ENCODE data around the gene KLHL10.
"Not testable (repeated sequence)": the region's sequence is repeated elsewhere in the genome, so short reads cannot be mapped to it uniquely, and the experiment has no call there.

The KLHL10 gene

GRCh38 chr17:41813699-41814124 lies 23.9 kb upstream of the KLHL10 start:
- no peak for DNase-seq

GRCh38 chr17:41814195-41814594 lies 23.4 kb upstream of the KLHL10 start:
- no peak for DNase-seq

GRCh38 chr17:41816637-41817320 lies 20.8 kb upstream of the KLHL10 start:
- no peak for DNase-seq

GRCh38 chr17:41818024-41818423 lies 19.6 kb upstream of the KLHL10 start:
- DNase-seq: no peak

- no peak for DNase-seq
Measured at GRCh38 chr17:41821776-41822175, 15.8 kb upstream of the KLHL10 start.

- no peak for DNase-seq
Measured at GRCh38 chr17:41822216-41823140, 15.1 kb upstream of the KLHL10 start.

- no peak for DNase-seq
Measured at GRCh38 chr17:41823141-41823524, 14.5 kb upstream of the KLHL10 start.

GRCh38 chr17:41823580-41823979 lies 14.0 kb upstream of the KLHL10 start:
- DNase-seq: no peak

GRCh38 chr17:41824086-41824485 lies 13.5 kb upstream of the KLHL10 start:
- no peak for DNase-seq

GRCh38 chr17:41825175-41825845 lies 12.3 kb upstream of the KLHL10 start:
- no peak for DNase-seq

GRCh38 chr17:41829961-41830360 lies 7.7 kb upstream of the KLHL10 start:
- DNase-seq: not testable (repeated sequence)

- no peak for DNase-seq
Measured at GRCh38 chr17:41835214-41835799, 2.3 kb upstream of the KLHL10 start.

- DNase-seq: peak; percentile 50
Measured at GRCh38 chr17:41835800-41836549, 1.6 kb upstream of the KLHL10 start, which contains the start of gene NT5C3B. NT5C3B (minus strand) TSS chr17:41836232; CDS start chr17:41836193, 39 bp downstream.

- DNase-seq: no peak
Measured at GRCh38 chr17:41836550-41837196, 952 bp upstream of the KLHL10 start.

GRCh38 chr17:41839448-41839847 lies 1.8 kb downstream of the KLHL10 start:
- DNase-seq: not testable (repeated sequence)

- not testable (repeated sequence) for DNase-seq
Measured at GRCh38 chr17:41840781-41841180, 3.2 kb downstream of the KLHL10 start.

- no peak for DNase-seq
Measured at GRCh38 chr17:41844971-41845370, 7.3 kb downstream of the KLHL10 start.

- no peak for DNase-seq
Measured at GRCh38 chr17:41848788-41849187, 11.2 kb downstream of the KLHL10 start.

- no peak for DNase-seq
Measured at GRCh38 chr17:41849251-41849990, 11.8 kb downstream of the KLHL10 start.

- DNase-seq: not testable (repeated sequence)
Measured at GRCh38 chr17:41851382-41851781, 13.8 kb downstream of the KLHL10 start.
